ENCODE data around the gene NFIL3.
"Not testable (repeated sequence)": the region's sequence is repeated elsewhere in the genome, so short reads cannot be mapped to it uniquely, and the experiment has no call there.

Gene NFIL3

DNA sequence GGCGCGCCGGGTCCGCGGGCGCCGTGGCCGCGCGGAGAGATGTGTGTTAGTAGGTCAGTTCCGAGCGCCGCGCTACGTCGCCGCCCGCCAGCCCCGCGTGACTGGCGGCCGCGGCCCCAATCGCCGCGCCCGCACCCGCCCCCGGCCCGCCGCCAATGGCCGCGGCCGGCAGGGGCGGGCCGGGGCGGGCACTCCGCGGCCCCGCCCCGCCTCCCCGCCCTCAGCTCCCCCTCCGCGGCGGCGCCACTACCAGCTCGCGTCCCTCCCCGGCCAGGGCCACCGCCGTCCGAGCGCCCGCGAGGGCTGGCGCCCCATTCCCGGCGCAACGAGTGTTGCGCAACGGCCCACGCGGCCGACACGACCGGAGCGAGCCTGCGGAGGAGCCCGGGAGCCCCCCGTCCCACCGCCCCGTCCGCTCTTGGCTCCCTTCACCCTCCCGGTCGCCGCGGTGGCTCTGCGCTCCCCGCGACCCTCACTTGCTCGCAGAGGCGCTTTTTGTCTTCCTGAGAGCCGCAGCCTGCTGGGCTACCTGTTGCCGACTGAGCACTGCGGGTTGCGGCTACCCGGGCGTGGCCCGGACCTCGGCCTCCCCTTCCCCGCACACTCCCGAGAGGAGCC lies at the start of gene NFIL3:
Gene NFIL3 (minus strand): TSS at position 48 of the 618 bp plus-strand sequence. CDS start 13,098 bp downstream, outside the sequence.
- peak; percentile 83 for DNase-seq

DNA sequence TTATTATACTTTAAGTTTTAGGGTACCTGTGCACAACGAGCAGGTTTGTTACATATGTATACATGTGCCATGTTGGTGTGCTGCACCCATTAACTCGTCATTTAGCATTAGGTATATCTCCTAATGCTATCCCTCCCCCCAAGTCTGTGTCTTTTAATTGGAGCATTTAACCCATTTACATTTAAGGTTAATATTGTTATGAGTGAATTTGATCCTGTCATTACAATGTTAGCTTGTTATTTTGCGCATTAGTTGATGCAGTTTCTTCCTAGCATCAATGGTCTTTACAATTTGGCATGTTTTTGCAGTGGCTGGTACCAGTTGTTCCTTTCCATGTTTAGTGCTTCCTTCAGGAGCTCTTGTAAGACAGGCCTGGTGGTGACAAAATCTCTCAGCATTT lies 47.9 kb upstream of the NFIL3 start:
- DNase-seq = not testable (repeated sequence)

- peak; percentile 62 for DNase-seq
These were observed 41.8 kb upstream of the NFIL3 start for GRCh38 chr9:91465420-91465819.

DNA sequence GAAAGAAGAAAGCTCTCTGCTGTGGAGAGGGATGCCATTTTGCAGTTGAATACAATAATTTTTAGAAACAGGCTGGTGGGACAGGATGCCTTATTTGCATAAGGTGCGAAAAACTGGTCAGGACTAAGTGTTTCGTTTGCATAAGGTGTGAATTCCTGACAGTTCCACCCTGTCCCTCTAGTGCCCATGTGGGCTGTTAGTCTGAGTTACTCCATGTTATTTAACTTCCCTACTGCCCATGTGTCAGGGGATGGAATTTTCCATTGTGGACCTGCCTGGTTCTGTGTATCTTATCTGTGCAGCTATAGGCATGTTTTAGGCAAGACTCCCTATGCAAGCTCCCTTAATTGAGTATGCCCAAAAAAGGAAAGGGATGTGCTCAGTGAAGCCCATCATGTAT lies 35.3 kb upstream of the NFIL3 start:
- DNase-seq = no peak

DNA sequence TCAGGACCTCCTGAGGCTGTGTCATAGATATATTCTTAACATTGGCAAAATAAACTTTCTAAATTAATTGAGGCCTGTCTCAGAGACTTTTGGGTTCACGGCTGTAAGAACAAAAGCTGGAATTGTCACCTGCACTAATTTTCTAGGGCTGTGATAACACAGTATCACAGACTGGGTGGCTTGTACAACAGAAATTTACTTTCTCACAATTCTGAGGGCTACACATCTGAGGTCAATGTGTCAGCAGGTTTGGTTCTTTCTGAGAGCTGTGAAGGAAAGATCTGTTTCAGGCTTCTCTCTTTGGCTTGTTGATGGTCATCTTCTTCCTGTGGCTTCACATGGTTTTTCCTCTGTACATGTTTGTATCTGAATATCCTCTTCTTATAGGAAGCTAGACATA lies 29.2 kb upstream of the NFIL3 start:
- no peak for DNase-seq

DNA sequence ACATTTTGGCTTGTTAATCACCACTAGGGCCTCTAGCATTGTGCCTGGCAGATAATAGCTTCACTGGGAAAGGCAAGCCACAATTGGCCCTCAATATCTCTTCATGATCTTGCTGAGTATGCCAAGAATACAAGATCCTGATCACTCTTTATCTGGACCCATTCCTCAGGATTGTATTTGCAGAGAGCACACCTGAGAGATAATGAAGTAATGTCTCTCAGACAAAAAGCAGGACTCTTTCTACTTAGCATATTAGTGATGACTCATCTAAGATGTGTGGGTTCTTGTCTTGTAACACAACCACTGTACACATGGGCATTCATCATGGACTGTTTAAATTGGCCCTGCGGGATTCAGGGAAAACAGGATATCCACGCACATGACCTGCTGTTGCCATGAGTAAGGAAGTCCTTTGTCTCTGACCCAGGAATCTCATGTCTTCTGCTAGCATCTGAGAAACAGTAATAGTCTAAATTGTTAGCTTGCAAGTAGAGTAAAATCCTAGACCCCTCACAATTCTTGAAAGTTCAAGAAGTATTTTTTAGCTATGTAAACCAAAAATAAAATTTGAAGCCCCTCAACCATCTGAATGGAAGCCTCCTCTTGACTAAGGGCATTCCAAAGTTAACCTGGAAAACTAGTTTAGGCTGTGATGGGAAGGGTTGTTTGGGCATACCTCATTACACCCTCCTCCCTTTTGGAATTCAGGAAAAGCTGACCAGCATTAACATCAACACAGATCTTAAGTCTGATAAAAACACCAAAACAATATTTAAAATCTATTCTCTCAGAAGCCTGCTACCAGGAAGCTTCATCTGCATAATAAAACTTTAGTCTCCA lies 28.0 kb upstream of the NFIL3 start:
- DNase-seq = peak; percentile 18

DNA sequence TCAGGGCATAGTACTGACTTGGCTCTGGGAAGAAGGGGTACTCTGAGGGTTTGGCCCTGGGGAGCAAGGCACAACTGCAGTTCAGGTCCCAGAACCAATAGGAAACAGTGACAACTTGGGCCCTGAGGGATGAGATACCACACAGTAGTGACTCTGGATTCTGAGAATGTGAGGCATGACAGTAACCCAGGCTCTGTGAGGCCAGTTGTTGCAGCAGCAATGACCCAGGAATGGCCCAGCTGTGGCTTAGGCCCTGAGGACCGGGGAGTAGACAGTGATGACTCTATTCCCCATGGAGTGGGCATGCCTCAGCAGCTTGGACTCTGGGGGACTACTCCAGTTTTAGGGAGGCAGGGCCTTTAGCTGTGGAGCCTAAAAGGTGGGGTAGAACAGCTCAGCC lies 21.5 kb upstream of the NFIL3 start:
- DNase-seq = no peak

- DNase-seq = no peak
These were observed 20.4 kb upstream of the NFIL3 start for GRCh38 chr9:91443994-91444392.

GRCh38 chr9:91443321-91443993 lies 19.8 kb upstream of the NFIL3 start:
- DNase-seq = no peak

DNA sequence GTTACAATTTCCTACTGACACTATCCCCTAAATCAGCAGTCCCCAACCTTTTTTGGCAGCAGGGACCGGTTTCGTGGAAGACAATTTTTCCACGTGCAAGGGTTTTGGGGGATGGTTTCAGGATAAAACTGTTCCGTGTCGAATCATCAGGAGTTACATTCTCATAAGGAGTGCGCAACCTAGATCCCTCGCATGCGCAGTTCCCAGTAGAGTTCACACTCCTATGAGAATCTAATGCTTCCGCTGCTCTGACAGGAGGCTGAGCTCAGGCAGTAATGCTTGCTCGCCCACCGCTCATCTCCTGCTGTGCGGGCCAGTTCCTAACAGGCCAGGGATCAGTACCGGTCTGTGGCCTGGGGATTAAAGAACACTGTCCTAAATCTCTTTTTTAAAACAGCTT lies 13.2 kb upstream of the NFIL3 start:
- no peak for DNase-seq

GRCh38 chr9:91433180-91433579 lies 9.5 kb upstream of the NFIL3 start:
- peak; percentile 92 for DNase-seq

GRCh38 chr9:91431485-91431884 lies 7.9 kb upstream of the NFIL3 start:
- no peak for DNase-seq

DNA sequence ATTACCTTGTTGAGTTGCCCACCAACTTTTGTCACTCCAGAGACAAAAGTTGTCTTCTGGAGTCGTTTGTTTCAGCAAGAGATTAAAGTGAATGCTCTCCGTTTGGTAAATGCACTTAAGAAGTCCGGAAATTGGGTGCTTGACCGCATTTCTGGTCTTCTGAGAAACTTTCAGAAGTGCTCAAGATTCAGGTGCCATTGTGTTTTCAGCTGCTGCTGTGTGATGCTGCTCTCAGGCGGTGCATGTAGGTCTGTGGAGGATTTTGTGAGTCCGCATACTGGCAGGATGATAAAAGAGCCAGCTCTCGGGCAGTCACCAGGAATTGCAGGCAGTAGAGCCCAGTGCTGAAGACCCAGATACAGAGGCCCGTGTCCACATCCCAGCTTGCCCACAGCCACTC lies 5.9 kb upstream of the NFIL3 start:
- no peak for DNase-seq

DNA sequence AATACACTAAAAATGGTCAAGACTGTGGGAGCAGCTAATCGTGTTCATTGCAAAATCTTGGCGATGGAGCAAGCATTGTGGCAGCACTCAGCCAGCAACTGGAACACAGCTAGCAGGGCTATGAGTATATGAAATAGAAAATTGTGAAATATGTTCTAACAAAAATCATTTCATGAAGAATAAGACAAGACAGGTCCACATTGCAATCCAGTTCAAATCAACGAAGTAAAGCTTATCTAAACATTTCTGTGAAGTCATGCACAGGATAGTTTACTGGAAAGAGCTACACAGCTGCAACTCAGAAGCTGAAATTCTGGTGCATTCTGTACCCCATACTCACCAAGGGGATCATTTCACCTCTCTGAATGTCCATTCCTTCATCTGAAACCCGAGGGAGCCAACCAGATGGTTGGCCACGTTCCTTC lies 5.3 kb upstream of the NFIL3 start:
- DNase-seq = peak; percentile 22

DNA sequence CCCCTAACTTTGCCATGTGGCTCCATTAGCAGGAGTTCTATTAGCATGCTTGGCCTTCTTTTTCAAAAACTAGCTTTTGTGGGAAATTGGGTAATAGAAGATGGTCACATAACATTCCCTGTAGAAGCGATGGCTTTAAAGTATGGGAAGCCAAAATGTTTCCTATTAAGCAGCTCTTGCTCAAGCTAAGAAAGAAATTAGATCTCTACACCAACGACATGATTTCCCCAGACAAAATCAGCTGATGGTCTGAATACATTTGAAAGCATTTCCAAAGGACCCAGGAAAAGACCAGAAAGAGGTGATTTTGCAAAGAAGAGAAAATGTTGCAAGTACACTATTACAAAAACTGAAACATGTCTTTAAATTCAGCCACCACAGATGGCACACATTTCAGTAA lies 4.8 kb upstream of the NFIL3 start:
- DNase-seq = peak; percentile 26

DNA sequence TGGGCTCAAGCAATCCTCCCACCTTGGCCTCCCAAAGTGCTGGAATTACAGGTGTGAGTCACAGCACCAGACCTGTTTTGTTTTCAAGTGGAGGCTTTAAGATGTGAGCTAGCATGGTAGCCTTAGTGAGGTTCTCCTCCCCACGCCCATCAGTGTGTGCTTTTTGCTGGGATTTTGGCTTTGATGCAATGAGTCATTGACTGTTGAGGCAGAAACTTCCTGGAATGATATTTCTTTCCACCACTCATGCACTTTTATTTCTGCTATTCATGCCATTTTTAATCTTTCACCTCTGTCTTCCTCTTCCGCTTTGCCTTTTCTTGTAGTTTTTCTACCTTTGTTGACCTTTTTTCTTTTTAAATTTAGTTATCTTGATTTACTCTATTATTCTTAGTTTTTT lies 4.2 kb upstream of the NFIL3 start:
- peak; percentile 62 for DNase-seq

- no peak for DNase-seq
These were observed 2.6 kb upstream of the NFIL3 start for GRCh38 chr9:91426123-91426745.

- DNase-seq = peak; percentile 59
These were observed 1.6 kb upstream of the NFIL3 start for GRCh38 chr9:91425271-91425670.

DNA sequence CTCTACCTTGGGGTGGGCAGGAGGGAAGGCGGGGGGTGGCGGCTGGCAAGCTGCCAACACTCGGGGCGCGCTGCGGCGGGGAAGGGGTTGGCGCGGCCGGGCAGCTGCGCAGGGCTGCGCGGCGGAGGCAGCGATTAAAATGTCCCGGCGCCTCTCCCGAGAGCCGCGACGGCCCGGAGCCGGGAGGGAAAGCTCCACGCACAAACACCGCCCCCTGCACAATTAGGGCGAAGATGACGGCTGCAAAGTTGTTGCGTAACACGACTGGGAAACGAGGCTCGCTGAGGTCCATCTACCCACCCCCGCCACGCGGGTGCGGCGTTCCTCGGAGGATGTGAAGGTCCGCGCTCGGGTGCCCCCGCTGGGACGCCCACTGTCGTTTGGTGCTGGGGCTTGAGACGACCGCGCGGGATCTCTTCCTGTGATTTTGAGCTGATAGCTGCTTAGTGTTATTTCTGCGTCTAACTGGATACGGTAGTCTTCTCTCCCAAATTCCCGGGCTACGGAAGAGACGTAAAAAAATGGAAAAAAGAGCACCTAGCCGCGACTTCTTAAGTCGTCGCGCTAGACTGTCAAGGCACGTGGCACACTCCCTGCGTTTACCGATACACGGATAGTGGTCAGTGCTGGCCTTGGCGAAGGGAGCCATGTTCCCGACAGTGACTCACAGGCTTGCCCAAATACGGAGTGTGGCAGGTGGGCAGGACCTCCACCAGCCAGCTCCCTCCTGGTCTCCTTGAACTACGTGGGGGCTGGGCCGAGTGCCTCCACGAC lies 958 bp upstream of the NFIL3 start:
- peak; percentile 82 for DNase-seq

DNA sequence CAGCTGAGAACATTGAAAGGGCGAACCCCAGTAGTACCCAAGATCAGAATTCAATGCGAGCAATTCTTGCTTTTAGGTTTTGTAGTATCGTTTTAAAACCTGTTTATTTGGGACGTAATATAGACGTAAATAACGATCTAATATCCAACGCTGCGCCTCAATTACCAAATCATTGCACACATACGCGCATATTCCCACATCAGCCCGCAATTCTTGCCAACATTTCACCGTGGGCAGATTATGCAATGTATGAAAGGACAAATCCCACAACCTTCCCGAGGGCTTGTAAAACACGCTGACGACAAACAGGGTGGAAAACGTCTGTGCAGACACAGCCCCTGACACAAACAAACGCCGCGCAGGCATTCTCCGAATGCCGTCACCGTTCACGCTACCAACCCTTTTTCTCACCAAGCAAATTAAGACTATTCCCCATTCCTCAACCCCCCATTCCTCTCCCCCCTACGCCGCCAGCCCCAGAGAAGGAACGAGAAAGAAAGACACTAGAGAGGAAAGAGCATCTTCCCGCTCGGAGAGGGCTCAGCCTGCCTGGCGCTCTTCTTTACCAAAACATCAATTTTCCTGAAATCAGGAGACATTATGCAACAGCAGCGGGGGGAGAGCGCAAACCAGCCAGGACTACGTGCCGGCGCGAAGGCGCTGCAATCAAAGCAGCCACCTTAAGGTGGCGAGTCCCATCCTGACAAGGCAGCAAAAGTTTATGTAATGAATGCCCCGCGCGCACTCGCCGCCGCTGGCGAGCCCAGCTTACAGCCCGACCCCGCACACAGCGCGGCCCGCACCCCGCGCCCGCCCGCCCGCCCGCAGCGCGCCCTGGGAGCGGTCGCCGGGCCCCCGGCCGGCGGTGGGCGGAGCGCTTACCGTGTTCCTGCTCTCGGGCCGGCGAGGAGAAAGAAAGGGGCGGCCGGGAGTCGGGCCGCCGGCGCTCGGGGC lies 597 bp downstream of the NFIL3 start:
- peak; percentile 80 for DNase-seq

Data from fibroblast of skin of right quadriceps (primary cell).